Epithelial cell of proximal tubule (primary cell): ENCODE measurements around the gene DIPK1A. TPM values are rescaled to one million over a fixed set of nuclear protein-coding genes. Genes with fewer than 3 reads are reported as not detected.
"Not testable (repeated sequence)": the region's sequence is repeated elsewhere in the genome, so short reads cannot be mapped to it uniquely, and the experiment has no call there.

Source experiments
- DNase-seq: peaks from one replicate; pipeline ENCODE4 v3.0.0-alpha.2; 2011; ENCODE audit warnings: low read depth
- H3K4me3 ChIP-seq: 2 replicates; pipeline ENCODE4 v1.5.1; 2011; ENCODE audit warnings: low read depth, mild to moderate bottlenecking, low read length
- total RNA-seq: library from RNA; depleted of rRNA; stranded (reverse); fragments of >200 nt; gene quantifications from 2 replicates; pipeline ENCODE4 v1.2.3, GENCODE V29; 2015
- TF ChIP-seq, protein P1 (sequence below): conservative IDR thresholded peaks from 2 replicates; pipeline ENCODE4 v1.5.1; 2012; ENCODE audit warnings: low read depth, mild to moderate bottlenecking, low read length

Gene DIPK1A
- total RNA-seq, 1 donor from 2014 or later: 3.1 TPM

DNA sequence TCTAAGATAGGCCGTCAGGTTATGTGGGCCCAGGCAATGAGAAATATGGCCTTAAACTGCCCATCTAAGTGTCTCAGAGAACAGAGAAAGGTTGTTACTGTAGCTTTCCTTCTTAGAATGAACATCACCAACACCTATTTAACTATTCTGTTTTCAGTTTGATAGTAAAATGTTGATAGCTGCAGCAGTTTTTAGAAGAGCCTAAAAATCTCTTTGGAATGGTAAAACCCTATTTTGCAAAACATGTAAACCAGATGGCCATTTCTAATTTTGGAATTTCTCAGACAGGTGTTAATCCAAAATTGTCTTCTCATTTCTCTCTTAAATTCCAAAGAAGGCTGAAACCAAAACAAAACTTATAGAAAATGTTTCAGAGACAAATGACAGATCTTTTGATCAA lies 57.5 kb downstream of the DIPK1A start:
- DNase-seq: no peak
- TF ChIP-seq, protein P1, sequence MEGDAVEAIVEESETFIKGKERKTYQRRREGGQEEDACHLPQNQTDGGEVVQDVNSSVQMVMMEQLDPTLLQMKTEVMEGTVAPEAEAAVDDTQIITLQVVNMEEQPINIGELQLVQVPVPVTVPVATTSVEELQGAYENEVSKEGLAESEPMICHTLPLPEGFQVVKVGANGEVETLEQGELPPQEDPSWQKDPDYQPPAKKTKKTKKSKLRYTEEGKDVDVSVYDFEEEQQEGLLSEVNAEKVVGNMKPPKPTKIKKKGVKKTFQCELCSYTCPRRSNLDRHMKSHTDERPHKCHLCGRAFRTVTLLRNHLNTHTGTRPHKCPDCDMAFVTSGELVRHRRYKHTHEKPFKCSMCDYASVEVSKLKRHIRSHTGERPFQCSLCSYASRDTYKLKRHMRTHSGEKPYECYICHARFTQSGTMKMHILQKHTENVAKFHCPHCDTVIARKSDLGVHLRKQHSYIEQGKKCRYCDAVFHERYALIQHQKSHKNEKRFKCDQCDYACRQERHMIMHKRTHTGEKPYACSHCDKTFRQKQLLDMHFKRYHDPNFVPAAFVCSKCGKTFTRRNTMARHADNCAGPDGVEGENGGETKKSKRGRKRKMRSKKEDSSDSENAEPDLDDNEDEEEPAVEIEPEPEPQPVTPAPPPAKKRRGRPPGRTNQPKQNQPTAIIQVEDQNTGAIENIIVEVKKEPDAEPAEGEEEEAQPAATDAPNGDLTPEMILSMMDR: no peak
- no peak overlapping the region for H3K4me3 ChIP-seq

DNA sequence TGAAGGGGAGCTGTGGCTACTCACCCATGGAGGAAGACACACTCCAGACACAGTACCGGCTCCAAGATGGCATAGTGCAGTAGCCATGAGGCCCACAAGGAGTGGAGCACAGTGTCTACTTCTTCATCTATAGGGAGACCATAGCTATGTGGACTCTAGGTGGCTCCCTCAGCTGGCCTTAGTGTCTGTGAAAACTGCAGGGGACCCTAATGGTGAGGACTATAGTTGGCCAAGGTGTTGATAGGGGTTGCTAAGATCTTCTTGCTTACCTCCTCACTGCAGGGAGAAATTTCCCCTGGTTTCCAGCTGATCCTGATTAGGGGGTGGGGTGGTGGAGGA lies 58.9 kb downstream of the DIPK1A start:
- DNase-seq: no peak
- TF ChIP-seq, protein P1: no peak
- H3K4me3 ChIP-seq: no peak overlapping the region

DNA sequence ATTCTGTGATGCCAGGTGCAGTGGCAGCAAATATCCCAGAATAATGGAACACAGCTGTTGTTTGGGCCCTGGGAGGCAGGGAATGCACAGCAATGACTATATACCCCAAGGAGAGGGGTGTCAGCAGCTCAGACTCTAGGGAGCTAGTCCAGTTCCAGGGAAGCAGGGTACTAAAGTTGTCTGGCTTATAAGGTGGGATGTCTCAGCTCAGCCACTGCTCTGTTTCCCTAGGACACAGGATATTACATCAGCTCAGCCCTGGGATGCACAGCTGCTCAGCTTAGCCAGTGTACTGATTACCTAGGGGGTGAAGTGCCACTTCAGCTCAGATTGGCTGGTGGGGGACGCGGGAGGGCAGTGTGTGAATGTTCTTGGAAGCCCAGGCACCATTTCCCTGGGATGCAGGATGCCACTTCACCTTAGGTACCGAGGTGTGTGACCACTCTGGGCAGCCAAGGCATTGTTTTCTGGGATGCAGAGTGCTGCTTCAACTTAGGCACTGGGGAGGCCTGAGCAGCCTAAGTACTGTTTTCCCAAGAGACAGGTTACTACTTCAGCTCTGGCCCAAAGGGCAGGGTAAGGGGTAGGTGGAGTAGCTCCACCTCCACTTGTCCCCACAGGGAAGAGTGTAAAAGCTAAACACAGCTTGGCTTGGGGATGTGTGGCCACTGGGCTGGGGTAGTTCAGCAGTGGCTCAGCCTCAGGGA lies 59.4 kb downstream of the DIPK1A start:
- TF ChIP-seq, protein P1: no peak
- no peak overlapping the region for H3K4me3 ChIP-seq
- DNase-seq: no peak

DNA sequence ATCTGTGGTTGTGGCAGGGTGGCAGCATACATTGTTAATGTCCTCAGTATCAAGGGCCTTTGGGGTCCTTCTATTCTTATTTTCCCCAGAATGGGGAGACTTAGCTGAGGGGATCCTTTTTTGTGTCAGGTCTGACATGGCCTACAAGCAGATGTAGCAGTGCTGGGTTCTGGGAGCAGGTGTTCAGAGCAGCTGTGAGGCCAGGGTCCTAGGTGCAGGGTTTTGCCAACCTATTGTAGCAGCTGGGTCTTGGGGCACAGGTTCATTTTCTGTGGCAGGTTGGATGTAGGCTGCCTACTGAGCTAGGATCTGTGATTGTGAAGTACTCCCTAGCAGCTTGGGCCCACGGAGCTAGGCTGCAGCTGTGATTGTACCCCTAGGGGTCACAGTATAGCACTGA lies 60.1 kb downstream of the DIPK1A start:
- H3K4me3 ChIP-seq: no peak overlapping the region
- TF ChIP-seq, protein P1: no peak
- DNase-seq: no peak

DNA sequence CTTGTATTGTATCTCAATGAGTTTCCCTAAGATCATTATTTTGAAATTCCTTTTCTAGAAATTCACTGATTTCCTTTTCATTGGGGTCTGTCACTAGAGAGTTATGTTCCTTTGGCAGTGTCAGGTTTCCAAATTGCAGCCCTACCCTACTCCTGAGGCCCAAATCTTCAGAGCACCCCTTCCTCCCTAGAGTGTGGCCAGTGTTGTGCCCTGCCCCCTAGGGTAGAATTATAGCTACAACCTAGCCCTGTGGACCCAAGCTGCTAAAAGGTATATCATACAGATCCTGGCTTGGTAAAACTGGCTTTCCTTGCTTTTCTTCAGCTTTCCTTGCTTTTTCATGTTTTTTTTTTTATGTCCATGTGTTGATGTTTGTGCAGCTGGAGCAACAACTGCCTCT lies 60.7 kb downstream of the DIPK1A start:
- TF ChIP-seq, protein P1: no peak
- H3K4me3 ChIP-seq: no peak overlapping the region
- DNase-seq: no peak

DNA sequence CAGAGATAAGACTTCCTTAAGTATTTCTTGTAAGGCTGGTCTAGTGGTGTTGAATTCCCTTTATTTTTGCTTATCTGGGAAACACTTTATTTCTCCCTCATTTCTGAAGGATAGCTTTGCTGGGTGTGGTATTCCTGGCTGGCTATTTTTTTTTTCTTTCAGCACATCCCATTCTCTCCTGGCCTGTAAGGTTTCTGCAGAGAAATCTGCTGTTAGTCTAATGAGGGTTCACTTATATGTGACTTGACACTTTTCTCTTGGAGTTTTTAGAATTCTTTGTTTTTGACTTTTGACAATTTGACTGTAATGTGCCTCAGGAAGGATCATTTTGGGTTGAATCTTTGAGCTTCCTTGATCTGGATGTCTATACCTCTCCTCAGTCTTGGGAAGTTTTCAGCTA lies 61.5 kb downstream of the DIPK1A start:
- no peak for DNase-seq
- TF ChIP-seq, protein P1: no peak
- no peak overlapping the region for H3K4me3 ChIP-seq

DNA sequence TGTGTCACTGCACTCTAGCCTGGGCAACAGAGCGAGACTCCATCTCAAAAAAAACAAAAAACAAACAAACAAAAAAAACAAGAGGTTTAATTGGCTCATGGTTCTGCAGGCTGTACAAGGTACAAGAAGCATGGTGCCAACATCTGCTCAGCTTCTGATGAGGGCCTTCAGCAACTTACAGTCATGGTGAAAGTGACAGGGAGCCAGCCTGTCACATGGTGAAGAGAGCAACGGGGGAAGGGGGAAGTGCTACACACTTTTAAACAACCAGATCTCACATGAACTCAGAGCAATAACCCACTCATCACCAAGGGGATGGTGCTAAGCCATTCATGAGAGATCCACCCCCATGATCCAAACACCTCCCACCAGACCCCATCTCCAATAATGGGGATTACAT lies 63.2 kb downstream of the DIPK1A start:
- DNase-seq, H3K4me3 ChIP-seq: not testable (repeated sequence)
